ENCODE data around the gene METAP1D.

DNA sequence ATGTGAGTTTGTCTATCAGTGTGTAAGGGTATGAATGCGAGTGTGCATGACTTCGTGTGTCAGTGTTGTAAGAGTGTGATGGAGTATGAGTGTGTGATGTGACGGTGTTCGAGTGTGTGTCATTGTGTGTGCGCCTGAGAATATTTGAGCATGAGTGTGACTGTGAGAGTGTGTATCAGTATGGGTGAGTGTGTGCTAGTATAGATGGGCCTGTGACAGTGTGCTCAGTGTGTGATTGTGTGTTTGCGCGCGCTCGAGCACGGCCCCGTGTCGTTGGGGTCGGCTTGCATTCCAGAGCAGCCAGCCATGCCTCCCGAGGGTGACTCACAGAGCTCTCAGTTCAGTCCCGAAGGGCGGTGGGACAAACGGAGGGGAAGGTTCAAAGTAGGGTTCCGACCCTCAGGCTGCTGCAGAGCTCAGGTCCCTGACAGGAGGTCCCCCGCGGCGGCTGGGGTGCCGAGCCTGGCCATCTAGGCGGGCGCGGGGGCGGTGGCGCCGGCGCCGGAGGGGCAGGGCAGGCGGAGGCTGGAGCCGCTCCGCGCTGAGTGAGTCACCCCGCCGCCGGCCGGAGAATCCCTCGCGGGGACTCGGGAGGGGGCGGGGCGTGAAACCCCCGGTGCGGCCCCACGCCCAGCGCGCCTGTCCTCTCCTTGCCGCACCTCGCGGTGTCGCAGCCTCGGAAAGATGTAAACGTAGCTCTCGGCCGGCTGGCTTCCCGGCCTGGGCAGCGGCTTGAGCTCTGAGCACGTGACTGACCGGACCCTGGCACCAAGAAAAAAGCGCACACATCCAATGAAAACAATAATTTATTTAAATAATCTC lies 99.1 kb downstream of the METAP1D start:
- TF ChIP-seq POLR2AphosphoS5 (IDR thresholded peaks at IDR 0.05; ENCODE audit: low read depth, low read length) = no peak
- TF ChIP-seq, protein P1, sequence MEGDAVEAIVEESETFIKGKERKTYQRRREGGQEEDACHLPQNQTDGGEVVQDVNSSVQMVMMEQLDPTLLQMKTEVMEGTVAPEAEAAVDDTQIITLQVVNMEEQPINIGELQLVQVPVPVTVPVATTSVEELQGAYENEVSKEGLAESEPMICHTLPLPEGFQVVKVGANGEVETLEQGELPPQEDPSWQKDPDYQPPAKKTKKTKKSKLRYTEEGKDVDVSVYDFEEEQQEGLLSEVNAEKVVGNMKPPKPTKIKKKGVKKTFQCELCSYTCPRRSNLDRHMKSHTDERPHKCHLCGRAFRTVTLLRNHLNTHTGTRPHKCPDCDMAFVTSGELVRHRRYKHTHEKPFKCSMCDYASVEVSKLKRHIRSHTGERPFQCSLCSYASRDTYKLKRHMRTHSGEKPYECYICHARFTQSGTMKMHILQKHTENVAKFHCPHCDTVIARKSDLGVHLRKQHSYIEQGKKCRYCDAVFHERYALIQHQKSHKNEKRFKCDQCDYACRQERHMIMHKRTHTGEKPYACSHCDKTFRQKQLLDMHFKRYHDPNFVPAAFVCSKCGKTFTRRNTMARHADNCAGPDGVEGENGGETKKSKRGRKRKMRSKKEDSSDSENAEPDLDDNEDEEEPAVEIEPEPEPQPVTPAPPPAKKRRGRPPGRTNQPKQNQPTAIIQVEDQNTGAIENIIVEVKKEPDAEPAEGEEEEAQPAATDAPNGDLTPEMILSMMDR (IDR thresholded peaks at IDR 0.05) = no peak
- TF ChIP-seq, protein P2, sequence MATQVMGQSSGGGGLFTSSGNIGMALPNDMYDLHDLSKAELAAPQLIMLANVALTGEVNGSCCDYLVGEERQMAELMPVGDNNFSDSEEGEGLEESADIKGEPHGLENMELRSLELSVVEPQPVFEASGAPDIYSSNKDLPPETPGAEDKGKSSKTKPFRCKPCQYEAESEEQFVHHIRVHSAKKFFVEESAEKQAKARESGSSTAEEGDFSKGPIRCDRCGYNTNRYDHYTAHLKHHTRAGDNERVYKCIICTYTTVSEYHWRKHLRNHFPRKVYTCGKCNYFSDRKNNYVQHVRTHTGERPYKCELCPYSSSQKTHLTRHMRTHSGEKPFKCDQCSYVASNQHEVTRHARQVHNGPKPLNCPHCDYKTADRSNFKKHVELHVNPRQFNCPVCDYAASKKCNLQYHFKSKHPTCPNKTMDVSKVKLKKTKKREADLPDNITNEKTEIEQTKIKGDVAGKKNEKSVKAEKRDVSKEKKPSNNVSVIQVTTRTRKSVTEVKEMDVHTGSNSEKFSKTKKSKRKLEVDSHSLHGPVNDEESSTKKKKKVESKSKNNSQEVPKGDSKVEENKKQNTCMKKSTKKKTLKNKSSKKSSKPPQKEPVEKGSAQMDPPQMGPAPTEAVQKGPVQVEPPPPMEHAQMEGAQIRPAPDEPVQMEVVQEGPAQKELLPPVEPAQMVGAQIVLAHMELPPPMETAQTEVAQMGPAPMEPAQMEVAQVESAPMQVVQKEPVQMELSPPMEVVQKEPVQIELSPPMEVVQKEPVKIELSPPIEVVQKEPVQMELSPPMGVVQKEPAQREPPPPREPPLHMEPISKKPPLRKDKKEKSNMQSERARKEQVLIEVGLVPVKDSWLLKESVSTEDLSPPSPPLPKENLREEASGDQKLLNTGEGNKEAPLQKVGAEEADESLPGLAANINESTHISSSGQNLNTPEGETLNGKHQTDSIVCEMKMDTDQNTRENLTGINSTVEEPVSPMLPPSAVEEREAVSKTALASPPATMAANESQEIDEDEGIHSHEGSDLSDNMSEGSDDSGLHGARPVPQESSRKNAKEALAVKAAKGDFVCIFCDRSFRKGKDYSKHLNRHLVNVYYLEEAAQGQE (IDR thresholded peaks at IDR 0.05; ENCODE audit: insufficient read depth in 1 of 2, low read depth in 2 of 2, low read length in 1 of 2) = no peak

All from Panc1 (cell line).